H1 (cell line): Measurements from ENCODE around the gene PREX1. TPM values are rescaled to one million over a fixed set of nuclear protein-coding genes. Genes with fewer than 3 reads are reported as not detected.

Source experiments
- BACH1 ChIP-seq: IDR thresholded peaks from 2 replicates; pipeline ENCODE4 v1.6.1; 2012; ENCODE audit warnings: low read length, improper control_type of control experiment
- CREB1 ChIP-seq: IDR thresholded peaks from 2 replicates; pipeline ENCODE4 v1.6.1; 2012; ENCODE audit warnings: inconsistent platforms
- EZH2 ChIP-seq: fragments of 200-600 bp; sonication (generic); IDR thresholded peaks from 2 replicates; pipeline ENCODE4 v1.7.1; 2012; ENCODE audit warnings: low read depth, mild to moderate bottlenecking, moderate library complexity, low read length, inconsistent platforms; ENCODE audit not compliant: severe bottlenecking
- SIN3A ChIP-seq, 2 experiments: IDR thresholded peaks in 1 of 2; conservative IDR thresholded peaks in 1 of 2; 2 replicates each; pipeline ENCODE4 v1.6.1; 2011 to 2012; ENCODE audit warnings: low read length in 2 of 2, improper control_type of control experiment in 1 of 2, low read depth in 1 of 2, mild to moderate bottlenecking in 1 of 2
- TBP ChIP-seq: IDR thresholded peaks from 2 replicates; pipeline ENCODE4 v1.6.1; 2011; ENCODE audit warnings: low read depth, low read length, improper control_type of control experiment
- polyA plus RNA-seq, 7 experiments: library from polyadenylated mRNA; depleted of rRNA in 3 of 7; stranded (reverse) in 5 of 7; unstranded in 2 of 7; fragments of >200 nt in 5 of 7; fragments of 200-250 nt in 2 of 7; gene quantifications; 1 replicate in 5 of 7; 2 replicates in 1 of 7; 4 replicates in 1 of 7; pipeline versions ENCODE4 v1.2.1 to v1.2.3, GENCODE V29; 2011 to 2013; ENCODE audit warnings: missing spikeins in 2 of 7, mixed read lengths in 2 of 7
- total RNA-seq: library from RNA; stranded (reverse); fragmentation: NEBNext Ultra II Directional; extraction: Animal tissue kit (Norgen Biotek cat#: 25700); gene quantifications from 2 replicates; pipeline ENCODE4 v1.2.1, GENCODE V29; 2021

The PREX1 gene
- total and polyA plus RNA-seq, 2 of the 8 experiments (the other 6 are each of a cell fraction or from before 2014, with no cell fraction given): 10.7 to 12.8 TPM

GRCh38 chr20:48847498-48848205 lies 19.9 kb upstream of the PREX1 start (continued):
- TF ChIP-seq SIN3A (conservative IDR thresholded peaks at IDR 0.05 in 1 of 2, IDR thresholded peaks at IDR 0.05 in 1 of 2; ENCODE audit: low read depth in 1 of 2, low read length in 2 of 2) (no peak), CREB1 (no peak), BACH1 (no peak), EZH2 (no peak), TBP (no peak)
- TF ChIP-seq, all 59 proteins: peak for 0
